Naive thymus-derived CD4-positive, alpha-beta T cell (primary cell): ENCODE results near the gene MTMR2. TPM values are rescaled to one million over a fixed set of nuclear protein-coding genes. Genes with fewer than 3 reads are reported as not detected.

ENCODE experiments used
- ATAC-seq: fragments of 150-1000 bp; cut with Tn5 transposase; 2 replicates; pipeline ENCODE4 v1.10.0; 2021; ENCODE audit warnings: mild to moderate bottlenecking, moderate library complexity
- CTCF ChIA-PET: fragments of 350-600 bp; sonication (Branson Sonifier 250); formaldehyde crosslinking; loops from one replicate; lab custom pipeline; 2021; ENCODE audit warnings: antibody characterized with exemption; lab: Charles Lee
- POLR2A ChIA-PET: fragments of 350-600 bp; sonication (Branson Sonifier 250); formaldehyde crosslinking; loops from one replicate; lab custom pipeline; 2021; ENCODE audit warnings: antibody characterized with exemption, inconsistent platforms; lab: Charles Lee
- DNase-seq, 9 donors: peaks; one replicate each; pipeline versions ENCODE4 v3.0.0 to v3.0.0-alpha.2; 2020 to 2022; ENCODE audit warnings: mixed read lengths in 1 of 9
- H3K27ac ChIP-seq: one replicate; pipeline ENCODE4 v1.7.0; 2013; ENCODE audit warnings: mild to moderate bottlenecking, low read depth, low read length, moderate library complexity
- H3K27me3 ChIP-seq, 2 donors: one replicate each; pipeline ENCODE4 v1.7.0; 2013; ENCODE audit warnings: low read length in 2 of 2, mild to moderate bottlenecking in 2 of 2, moderate library complexity in 2 of 2; ENCODE audit not compliant: control insufficient read depth in 2 of 2, insufficient read depth in 2 of 2
- H3K36me3 ChIP-seq, 3 experiments: 1 replicate in 2 of 3; 2 replicates in 1 of 3; pipeline ENCODE4 v1.7.0; 2013; ENCODE audit warnings: low read length in 3 of 3, mild to moderate bottlenecking in 3 of 3, moderate library complexity in 1 of 3; ENCODE audit not compliant: insufficient read depth in 3 of 3, control insufficient read depth in 2 of 3
- H3K4me1 ChIP-seq, 2 donors: one replicate each; pipeline ENCODE4 v1.7.0; 2013; ENCODE audit warnings: low read length in 2 of 2, mild to moderate bottlenecking in 2 of 2, moderate library complexity in 1 of 2; ENCODE audit not compliant: control insufficient read depth in 2 of 2, insufficient read depth in 2 of 2
- H3K4me3 ChIP-seq: 2 replicates; pipeline ENCODE4 v1.7.0; 2013; ENCODE audit warnings: mild to moderate bottlenecking, low read length
- H3K9me3 ChIP-seq, 3 experiments: 1 replicate in 2 of 3; 2 replicates in 1 of 3; pipeline ENCODE4 v1.7.0; 2013; ENCODE audit warnings: low read length in 3 of 3; ENCODE audit not compliant: control insufficient read depth in 2 of 3
- H3K27ac Mint-ChIP-seq, 9 donors: one replicate each; pipeline ENCODE4 v1.8.0; 2020 to 2022; ENCODE audit warnings: mixed read lengths in 9 of 9, mild to moderate bottlenecking in 8 of 9, moderate library complexity in 5 of 9, inconsistent platforms in 2 of 9
- H3K27me3 Mint-ChIP-seq, 5 donors: one replicate each; pipeline ENCODE4 v1.8.0; 2021 to 2022; ENCODE audit warnings: mixed read lengths in 5 of 5, mild to moderate bottlenecking in 1 of 5
- H3K36me3 Mint-ChIP-seq, 5 donors: one replicate each; pipeline ENCODE4 v1.8.0; 2020 to 2022; ENCODE audit warnings: mixed read lengths in 5 of 5, mild to moderate bottlenecking in 3 of 5, inconsistent platforms in 1 of 5
- H3K4me1 Mint-ChIP-seq, 7 donors: one replicate each; pipeline ENCODE4 v1.8.0; 2020 to 2022; ENCODE audit warnings: mixed read lengths in 7 of 7, mild to moderate bottlenecking in 3 of 7, inconsistent platforms in 1 of 7
- H3K4me3 Mint-ChIP-seq, 10 donors: one replicate each; pipeline ENCODE4 v1.8.0; 2020 to 2022; ENCODE audit warnings: mild to moderate bottlenecking in 10 of 10, mixed read lengths in 10 of 10, moderate library complexity in 6 of 10, inconsistent platforms in 2 of 10
- H3K9me3 Mint-ChIP-seq, 11 donors: one replicate each; pipeline ENCODE4 v1.8.0; 2020 to 2022; ENCODE audit warnings: mixed read lengths in 11 of 11, mild to moderate bottlenecking in 4 of 11, inconsistent platforms in 1 of 11, moderate library complexity in 1 of 11
- intact Hi-C, 2 donors: fragments of 100-400 bp; cut with micrococcal nuclease; formaldehyde crosslinking; loops; one replicate each; pipeline ENCODE4 v1.15.1; 2023
- polyA plus RNA-seq, 2 donors: library from polyadenylated mRNA; unstranded; fragments of 300-500 nt; fragmentation: Illumina TruSeq; gene quantifications; one replicate each; pipeline ENCODE4 v1.2.3, GENCODE V29; 2021
- total RNA-seq, 6 experiments: library from RNA in 5 of 6; stranded (reverse) in 5 of 6; gene quantifications; 1 replicate in 5 of 6; 2 replicates in 1 of 6; pipeline ENCODE4 v1.2.3 and lab custom pipeline; 2021 to 2026

MTMR2 gene
- total and polyA plus RNA-seq, 7 experiments from 2014 or later = 5.9 to 20.8 (median 9.3) TPM

- intact Hi-C loops = no loop called here
- POLR2A ChIA-PET = interaction anchor here (1.0 kb wide), 1 partner anchor 127 kb away, joined by 3 read pairs; the partner anchor contains the start of gene FAM76B
- Histone ChIP-seq H3K27me3 (no peaks in the 10 kb centered on the region), H3K36me3 (no peaks in the 10 kb centered on the region), H3K4me1 (no peaks in the 10 kb centered on the region), H3K27ac (no peak overlapping the region), H3K4me3 (no peak overlapping the region), H3K9me3 (no peaks in the 10 kb centered on the region)
- H3K4me3 Mint-ChIP-seq = no peak overlapping the region
- no peak overlapping the region for H3K27ac Mint-ChIP-seq
- CTCF ChIA-PET = interaction anchor here (1.7 kb wide), 1 partner anchor 478 kb away, joined by 3 read pairs; no protein-coding TSS in a partner anchor
- ATAC-seq (no peak), DNase-seq (no peak)
- H3K4me1 Mint-ChIP-seq = peaks cover 4 to 21% (median 8%) of the 10 kb centered on the region in 7 donors
- no peaks in the 10 kb centered on the region for H3K27me3 Mint-ChIP-seq
- peaks cover 0 to 18% (median 0%) of the 10 kb centered on the region in 5 donors for H3K36me3 Mint-ChIP-seq
- H3K9me3 Mint-ChIP-seq = no peaks in the 10 kb centered on the region
Measured at GRCh38 chr11:95916049-95916448, 7.9 kb downstream of the MTMR2 start.

GRCh38 chr11:95915051-95915450 lies 8.9 kb downstream of the MTMR2 start:
- Mint-ChIP-seq H3K27me3 (no peaks in the 10 kb centered on the region), H3K4me1 (peaks cover 4 to 21% (median 8%) of the 10 kb centered on the region in 7 donors), H3K4me3 (no peak overlapping the region), H3K36me3 (peaks cover 0 to 18% (median 0%) of the 10 kb centered on the region in 5 donors), H3K27ac (no peak overlapping the region), H3K9me3 (no peaks in the 10 kb centered on the region)
- Histone ChIP-seq H3K27me3 (no peaks in the 10 kb centered on the region), H3K9me3 (no peaks in the 10 kb centered on the region), H3K27ac (no peak overlapping the region), H3K36me3 (no peaks in the 10 kb centered on the region), H3K4me3 (no peak overlapping the region), H3K4me1 (no peaks in the 10 kb centered on the region)
- intact Hi-C loops = no loop called here
- ATAC-seq (no peak), DNase-seq (no peak)
- ChIA-PET CTCF (no interaction called here), POLR2A (no interaction called here)

GRCh38 chr11:95913830-95914615 lies 9.9 kb downstream of the MTMR2 start:
- H3K9me3 Mint-ChIP-seq = no peaks in the 10 kb centered on the region
- POLR2A ChIA-PET = no interaction called here
- CTCF ChIA-PET = no interaction called here
- Histone ChIP-seq H3K27me3 (no peaks in the 10 kb centered on the region), H3K9me3 (no peaks in the 10 kb centered on the region), H3K4me3 (no peak overlapping the region), H3K27ac (no peak overlapping the region), H3K4me1 (no peaks in the 10 kb centered on the region), H3K36me3 (no peaks in the 10 kb centered on the region)
- DNase-seq (no peak), ATAC-seq (no peak)
- peak overlapping the region in 1 of 9 donors; percentile 12 for H3K27ac Mint-ChIP-seq
- no peak overlapping the region for H3K4me3 Mint-ChIP-seq
- intact Hi-C loops = no loop called here
- H3K36me3 Mint-ChIP-seq = peaks cover 0 to 15% (median 0%) of the 10 kb centered on the region in 5 donors
- H3K4me1 Mint-ChIP-seq = peaks cover 3 to 21% (median 9%) of the 10 kb centered on the region in 7 donors
- no peaks in the 10 kb centered on the region for H3K27me3 Mint-ChIP-seq

DNA sequence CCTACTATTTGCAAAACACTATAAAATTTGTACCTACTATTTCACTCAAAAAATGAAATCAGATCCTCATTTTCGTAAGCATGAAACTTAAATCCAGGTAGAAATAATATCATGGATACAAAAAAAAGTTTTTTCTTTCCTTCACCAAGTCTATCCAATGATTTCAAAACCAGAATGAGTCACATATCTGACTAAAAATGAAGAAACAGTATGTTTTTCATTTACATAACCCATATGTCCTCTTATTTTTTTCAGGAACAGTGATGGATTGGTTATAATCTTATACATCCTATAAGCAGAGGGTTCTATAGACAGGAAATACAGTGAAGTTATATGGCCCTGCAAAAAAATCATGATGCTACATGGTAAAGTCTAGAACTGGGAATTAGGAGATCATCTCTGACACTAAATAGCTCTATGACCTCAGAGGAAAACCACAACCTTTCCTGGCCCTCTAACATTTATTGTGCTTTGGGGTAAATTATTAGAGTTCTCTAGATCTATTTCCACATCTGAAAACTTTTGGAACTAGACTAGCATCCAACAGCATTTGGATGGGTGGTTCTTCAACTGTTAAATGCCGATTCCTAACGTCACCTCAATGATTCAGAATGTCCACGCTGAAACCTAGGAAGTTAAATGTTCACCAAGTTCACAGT lies 10.9 kb downstream of the MTMR2 start:
- Mint-ChIP-seq H3K4me1 (peaks cover 3 to 21% (median 11%) of the 10 kb centered on the region in 7 donors), H3K27me3 (no peaks in the 10 kb centered on the region), H3K27ac (peak overlapping the region in 1 of 9 donors; percentile 12), H3K4me3 (no peak overlapping the region), H3K9me3 (no peaks in the 10 kb centered on the region), H3K36me3 (peaks cover 0 to 15% (median 0%) of the 10 kb centered on the region in 5 donors)
- POLR2A ChIA-PET = interaction anchor here (1.1 kb wide), 1 partner anchor 343 kb away, joined by 3 read pairs; no protein-coding TSS in a partner anchor
- intact Hi-C loops = no loop called here
- Histone ChIP-seq H3K36me3 (no peaks in the 10 kb centered on the region), H3K4me1 (no peaks in the 10 kb centered on the region), H3K4me3 (no peak overlapping the region), H3K9me3 (no peaks in the 10 kb centered on the region), H3K27me3 (no peaks in the 10 kb centered on the region), H3K27ac (no peak overlapping the region)
- CTCF ChIA-PET = no interaction called here
- DNase-seq (no peak), ATAC-seq (no peak)

GRCh38 chr11:95911369-95911759 lies 12.5 kb downstream of the MTMR2 start:
- ATAC-seq (no peak), DNase-seq (no peak)
- Histone ChIP-seq H3K27ac (no peak overlapping the region), H3K4me3 (no peak overlapping the region), H3K27me3 (no peaks in the 10 kb centered on the region), H3K9me3 (no peaks in the 10 kb centered on the region), H3K36me3 (no peaks in the 10 kb centered on the region), H3K4me1 (no peaks in the 10 kb centered on the region)
- peaks cover 2 to 24% (median 22%) of the 10 kb centered on the region in 7 donors for H3K4me1 Mint-ChIP-seq
- H3K27me3 Mint-ChIP-seq = no peaks in the 10 kb centered on the region
- no peaks in the 10 kb centered on the region for H3K9me3 Mint-ChIP-seq
- peaks cover 0 to 21% (median 0%) of the 10 kb centered on the region in 5 donors for H3K36me3 Mint-ChIP-seq
- POLR2A ChIA-PET = no interaction called here
- intact Hi-C loops = no loop called here
- no peak overlapping the region for H3K4me3 Mint-ChIP-seq
- CTCF ChIA-PET = interaction anchor here (0.7 kb wide), 1 partner anchor 432 kb away, joined by 3 read pairs; the partner anchor contains the start of gene MAML2
- H3K27ac Mint-ChIP-seq = no peak overlapping the region

GRCh38 chr11:95910638-95911368 lies 13.1 kb downstream of the MTMR2 start:
- H3K27ac Mint-ChIP-seq = no peak overlapping the region
- DNase-seq (no peak), ATAC-seq (no peak)
- no peak overlapping the region for H3K27ac ChIP-seq
- H3K27me3 ChIP-seq = no peaks in the 10 kb centered on the region
- no peaks in the 10 kb centered on the region for H3K9me3 ChIP-seq
- ChIA-PET CTCF (interaction anchor here (0.7 kb wide), 1 partner anchor 432 kb away, joined by 3 read pairs; the partner anchor contains the start of gene MAML2), POLR2A (no interaction called here)
- H3K4me3 Mint-ChIP-seq = no peak overlapping the region
- H3K4me1 Mint-ChIP-seq = peaks cover 2 to 23% (median 18%) of the 10 kb centered on the region in 7 donors
- no peak overlapping the region for H3K4me3 ChIP-seq
- intact Hi-C loops = no loop called here
- H3K27me3 Mint-ChIP-seq = no peaks in the 10 kb centered on the region
- peaks cover 0 to 21% (median 0%) of the 10 kb centered on the region in 5 donors for H3K36me3 Mint-ChIP-seq
- no peaks in the 10 kb centered on the region for H3K36me3 ChIP-seq
- no peaks in the 10 kb centered on the region for H3K9me3 Mint-ChIP-seq
- no peaks in the 10 kb centered on the region for H3K4me1 ChIP-seq
